ENCODE data around the gene SDHB.

SDHB gene

GRCh38 chr1:17053685-17054410 is at the start of gene SDHB:
Gene SDHB (minus strand): TSS chr1:17054032. CDS start chr1:17054019, 13 bp downstream.
- Histone ChIP-seq H3K27me3 (ENCODE audit: low read depth, low read length) (no peaks in the 10 kb centered on the region), H3K4me2 (ENCODE audit: low read length) (peak within 1 kb of the TSS; percentile 93), H3K27ac (ENCODE audit: low read length) (peak within 1 kb of the TSS; percentile 14), H3K79me2 (ENCODE audit: low read length) (peaks cover 30% of the 10 kb centered on the region), H2AFZ (ENCODE audit: low read depth, low read length) (peak within 1 kb of the TSS; percentile 58; the same call in 1 of the 2 replicates), H4K20me1 (ENCODE audit: insufficient read depth, low read length) (no peaks in the 10 kb centered on the region), H3K9me3 (ENCODE audit: insufficient read depth, low read length) (no peaks in the 10 kb centered on the region), H3K4me3 (ENCODE audit: low read length) (peak within 1 kb of the TSS; percentile 99), H3K36me3 (replicated peaks; ENCODE audit: low read depth, low read length) (no peaks in the 10 kb centered on the region), H3K4me1 (ENCODE audit: low read length) (peaks cover 10% of the 10 kb centered on the region), H3K9ac (ENCODE audit: low read length) (peak within 1 kb of the TSS; percentile 70)
- no peak for TF ChIP-seq CTCF (IDR thresholded peaks at IDR 0.05; ENCODE audit: low read depth, low read length)
- no peak for TF ChIP-seq EZH2phosphoT487 (IDR thresholded peaks at IDR 0.05; ENCODE audit: low read depth)

GRCh38 chr1:17102232-17102631 is 48.4 kb upstream of the SDHB start:
- no peak for TF ChIP-seq EZH2phosphoT487 (IDR thresholded peaks at IDR 0.05; ENCODE audit: low read depth)
- TF ChIP-seq CTCF (IDR thresholded peaks at IDR 0.05; ENCODE audit: low read depth, low read length): no peak
- no peak overlapping the region for H3K4me2 ChIP-seq (ENCODE audit: low read length)
- H3K9ac ChIP-seq (ENCODE audit: low read length): no peak overlapping the region
- no peak overlapping the region for H2AFZ ChIP-seq (ENCODE audit: low read depth, low read length)
- H3K27me3 ChIP-seq (ENCODE audit: low read depth, low read length): no peaks in the 10 kb centered on the region
- no peaks in the 10 kb centered on the region for H3K79me2 ChIP-seq (ENCODE audit: low read length)
- no peak overlapping the region for H3K27ac ChIP-seq (ENCODE audit: low read length)
- no peak overlapping the region for H3K4me3 ChIP-seq (ENCODE audit: low read length)
- H3K9me3 ChIP-seq (ENCODE audit: insufficient read depth, low read length): no peaks in the 10 kb centered on the region
- H3K36me3 ChIP-seq (replicated peaks; ENCODE audit: low read depth, low read length): no peaks in the 10 kb centered on the region
- H3K4me1 ChIP-seq (ENCODE audit: low read length): no peaks in the 10 kb centered on the region
- H4K20me1 ChIP-seq (ENCODE audit: insufficient read depth, low read length): no peaks in the 10 kb centered on the region

GRCh38 chr1:17101261-17101660 is 47.4 kb upstream of the SDHB start:
- Histone ChIP-seq H2AFZ (ENCODE audit: low read depth, low read length) (no peak overlapping the region), H3K27ac (ENCODE audit: low read length) (no peak overlapping the region), H3K4me2 (ENCODE audit: low read length) (no peak overlapping the region), H3K27me3 (ENCODE audit: low read depth, low read length) (no peaks in the 10 kb centered on the region), H3K4me3 (ENCODE audit: low read length) (no peak overlapping the region), H4K20me1 (ENCODE audit: insufficient read depth, low read length) (no peaks in the 10 kb centered on the region), H3K4me1 (ENCODE audit: low read length) (no peaks in the 10 kb centered on the region), H3K9me3 (ENCODE audit: insufficient read depth, low read length) (no peaks in the 10 kb centered on the region), H3K79me2 (ENCODE audit: low read length) (no peaks in the 10 kb centered on the region), H3K36me3 (replicated peaks; ENCODE audit: low read depth, low read length) (no peaks in the 10 kb centered on the region), H3K9ac (ENCODE audit: low read length) (no peak overlapping the region)
- no peak for TF ChIP-seq EZH2phosphoT487 (IDR thresholded peaks at IDR 0.05; ENCODE audit: low read depth)
- TF ChIP-seq CTCF (IDR thresholded peaks at IDR 0.05; ENCODE audit: low read depth, low read length): no peak

GRCh38 chr1:17099616-17100340 is 45.9 kb upstream of the SDHB start:
- Histone ChIP-seq H3K9ac (ENCODE audit: low read length) (no peak overlapping the region), H3K4me1 (ENCODE audit: low read length) (peaks cover 4% of the 10 kb centered on the region), H3K9me3 (ENCODE audit: insufficient read depth, low read length) (no peaks in the 10 kb centered on the region)

More at GRCh38 chr1:17099616-17100340, 45.9 kb upstream of the SDHB start:
- Histone ChIP-seq H3K4me3 (ENCODE audit: low read length) (no peak overlapping the region), H4K20me1 (ENCODE audit: insufficient read depth, low read length) (no peaks in the 10 kb centered on the region), H3K79me2 (ENCODE audit: low read length) (no peaks in the 10 kb centered on the region), H3K27ac (ENCODE audit: low read length) (no peak overlapping the region), H3K36me3 (replicated peaks; ENCODE audit: low read depth, low read length) (no peaks in the 10 kb centered on the region), H2AFZ (ENCODE audit: low read depth, low read length) (no peak overlapping the region), H3K27me3 (ENCODE audit: low read depth, low read length) (no peaks in the 10 kb centered on the region), H3K4me2 (ENCODE audit: low read length) (no peak overlapping the region)
- TF ChIP-seq CTCF (IDR thresholded peaks at IDR 0.05; ENCODE audit: low read depth, low read length) (no peak), EZH2phosphoT487 (IDR thresholded peaks at IDR 0.05; ENCODE audit: low read depth) (no peak)

All from OCI-LY3 (cell line).